Measurements from ENCODE around the gene MRPS24. TPM values are rescaled to one million over a fixed set of nuclear protein-coding genes. Genes with fewer than 3 reads are reported as not detected.
"Not testable (repeated sequence)": the region's sequence is repeated elsewhere in the genome, so short reads cannot be mapped to it uniquely, and the experiment has no call there.

MRPS24 gene
- total and polyA plus RNA-seq, 2 donors (not counting 3 experiments of a cell fraction or from before 2014, with no cell fraction given), result 105 to 279 TPM

DNA sequence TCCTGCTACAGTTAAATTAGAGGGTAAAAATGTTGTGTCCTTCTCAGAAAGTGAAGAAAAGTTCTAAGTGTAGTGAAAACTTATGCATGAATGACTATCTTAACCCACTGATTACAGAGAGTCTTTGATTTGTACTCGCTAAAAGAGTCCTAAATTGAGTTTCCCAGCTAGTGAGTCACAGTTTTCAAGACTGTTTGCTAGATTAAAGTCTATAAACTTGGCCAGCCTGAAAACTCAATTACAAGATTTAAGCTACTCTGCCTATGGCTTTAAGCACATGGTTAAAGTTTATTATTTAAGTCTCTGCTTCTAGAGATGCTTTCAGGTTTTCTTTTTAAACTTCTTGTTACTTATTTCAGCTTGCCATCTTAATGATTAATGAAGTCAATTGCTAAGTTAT, 44.4 kb downstream of the MRPS24 start:
- Histone ChIP-seq H3K4me1 (ENCODE audit: control insufficient read depth, extremely low read depth, insufficient read depth, low read length) (no peaks in the 10 kb centered on the region), H4K20me1 (replicated peaks; ENCODE audit: control insufficient read depth, extremely low read depth, insufficient read depth, low read length) (no peaks in the 10 kb centered on the region), H2AFZ (ENCODE audit: low read depth, low read length) (no peak overlapping the region), H3K9me1 (replicated peaks; ENCODE audit: control insufficient read depth, extremely low read depth, insufficient read depth, low read length) (no peaks in the 10 kb centered on the region), H3K4me3 (replicated peaks in 1 of 3; ENCODE audit: insufficient read depth in 1 of 3, low read depth in 1 of 3, low read length in 3 of 3) (no peak overlapping the region), H3K27ac (ENCODE audit: insufficient read depth, low read depth, low read length) (no peak overlapping the region), H3K9me3 (replicated peaks; ENCODE audit: control insufficient read depth, insufficient read depth, low read length) (no peaks in the 10 kb centered on the region), H3K9ac (replicated peaks; ENCODE audit: extremely low read depth, insufficient read depth, low read length) (no peak overlapping the region), H3K79me2 (ENCODE audit: control insufficient read depth, insufficient read depth, low read length) (no peaks in the 10 kb centered on the region), H3K4me2 (ENCODE audit: insufficient read depth, low read length) (no peak overlapping the region), H3K36me3 (ENCODE audit: control insufficient read depth in 2 of 2, extremely low read depth in 1 of 2, insufficient read depth in 2 of 2, low read length in 2 of 2) (no peaks in the 10 kb centered on the region), H3K27me3 (ENCODE audit: control insufficient read depth in 2 of 2, insufficient read depth in 2 of 2, low read length in 2 of 2) (peaks cover 22 to 31% of the 10 kb centered on the region in 2 experiments)
- DNase-seq (ENCODE audit: low read depth, low spot score) (no peak), FAIRE-seq (no peak)
- no TSS peak for BruUV-seq (replicated peaks)
- dilution Hi-C loops (cut with MboI; ENCODE audit: extremely low pct_ligation_motif_present, low sequenced_read_pairs) (no loop called here), intact Hi-C loops (cut with micrococcal nuclease) (no loop called here)
- CTCF ChIA-PET, result interaction anchor here (5.7 kb wide), 1 partner anchor 14 kb away, joined by 33 read pairs; no protein-coding TSS in a partner anchor
- TF ChIP-seq POLR2AphosphoS5 (IDR thresholded peaks at IDR 0.05; ENCODE audit: insufficient read depth, low read depth, low read length), result no peak
- TF ChIP-seq JUN (IDR thresholded peaks at IDR 0.05; ENCODE audit: borderline replicate concordance, insufficient read depth, insufficient read length, low read depth), result no peak
- TF ChIP-seq EZH2 (IDR thresholded peaks at IDR 0.05; ENCODE audit: borderline replicate concordance, low read depth, low read length, severe bottlenecking), result no peak
- no peak for TF ChIP-seq MAX (IDR thresholded peaks at IDR 0.05; ENCODE audit: insufficient read depth, insufficient read length)
- no peak for TF ChIP-seq FOS (IDR thresholded peaks at IDR 0.05; ENCODE audit: borderline replicate concordance, insufficient read depth, low read length)
- TF ChIP-seq MYC (IDR thresholded peaks at IDR 0.05; ENCODE audit: low read depth, low read length), result no peak
- TF ChIP-seq GATA2 (IDR thresholded peaks at IDR 0.05; ENCODE audit: insufficient read depth, insufficient read length, low read depth, low read length), result no peak
- TF ChIP-seq, protein P1, sequence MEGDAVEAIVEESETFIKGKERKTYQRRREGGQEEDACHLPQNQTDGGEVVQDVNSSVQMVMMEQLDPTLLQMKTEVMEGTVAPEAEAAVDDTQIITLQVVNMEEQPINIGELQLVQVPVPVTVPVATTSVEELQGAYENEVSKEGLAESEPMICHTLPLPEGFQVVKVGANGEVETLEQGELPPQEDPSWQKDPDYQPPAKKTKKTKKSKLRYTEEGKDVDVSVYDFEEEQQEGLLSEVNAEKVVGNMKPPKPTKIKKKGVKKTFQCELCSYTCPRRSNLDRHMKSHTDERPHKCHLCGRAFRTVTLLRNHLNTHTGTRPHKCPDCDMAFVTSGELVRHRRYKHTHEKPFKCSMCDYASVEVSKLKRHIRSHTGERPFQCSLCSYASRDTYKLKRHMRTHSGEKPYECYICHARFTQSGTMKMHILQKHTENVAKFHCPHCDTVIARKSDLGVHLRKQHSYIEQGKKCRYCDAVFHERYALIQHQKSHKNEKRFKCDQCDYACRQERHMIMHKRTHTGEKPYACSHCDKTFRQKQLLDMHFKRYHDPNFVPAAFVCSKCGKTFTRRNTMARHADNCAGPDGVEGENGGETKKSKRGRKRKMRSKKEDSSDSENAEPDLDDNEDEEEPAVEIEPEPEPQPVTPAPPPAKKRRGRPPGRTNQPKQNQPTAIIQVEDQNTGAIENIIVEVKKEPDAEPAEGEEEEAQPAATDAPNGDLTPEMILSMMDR (IDR thresholded peaks at IDR 0.05; ENCODE audit: extremely low read depth in 1 of 2, insufficient read depth in 1 of 2, low read depth in 1 of 2, low read length in 2 of 2), result no peak
- TF ChIP-seq POLR2A (IDR thresholded peaks at IDR 0.05; ENCODE audit: low read depth, low read length), result no peak
- POLR2A ChIA-PET, result no interaction called here

GRCh38 chr7:43824513-43824912, 44.8 kb downstream of the MRPS24 start:
- H3K27me3 ChIP-seq (ENCODE audit: control insufficient read depth in 2 of 2, insufficient read depth in 2 of 2, low read length in 2 of 2), result peaks cover 22 to 34% of the 10 kb centered on the region in 2 experiments
- H3K9ac ChIP-seq (replicated peaks; ENCODE audit: extremely low read depth, insufficient read depth, low read length); H4K20me1 ChIP-seq (replicated peaks; ENCODE audit: control insufficient read depth, extremely low read depth, insufficient read depth, low read length); H3K79me2 ChIP-seq (ENCODE audit: control insufficient read depth, insufficient read depth, low read length); H3K4me3 ChIP-seq (replicated peaks in 1 of 3; ENCODE audit: insufficient read depth in 1 of 3, low read depth in 1 of 3, low read length in 3 of 3); FAIRE-seq; dilution Hi-C loops (cut with MboI; ENCODE audit: extremely low pct_ligation_motif_present, low sequenced_read_pairs); H3K9me1 ChIP-seq (replicated peaks; ENCODE audit: control insufficient read depth, extremely low read depth, insufficient read depth, low read length); BruUV-seq (replicated peaks); DNase-seq (ENCODE audit: low read depth, low spot score); H3K4me2 ChIP-seq (ENCODE audit: insufficient read depth, low read length); H3K4me1 ChIP-seq (ENCODE audit: control insufficient read depth, extremely low read depth, insufficient read depth, low read length); POLR2A ChIA-PET; H2AFZ ChIP-seq (ENCODE audit: low read depth, low read length); H3K9me3 ChIP-seq (replicated peaks; ENCODE audit: control insufficient read depth, insufficient read depth, low read length); H3K36me3 ChIP-seq (ENCODE audit: control insufficient read depth in 2 of 2, extremely low read depth in 1 of 2, insufficient read depth in 2 of 2, low read length in 2 of 2); intact Hi-C loops (cut with micrococcal nuclease); H3K27ac ChIP-seq (ENCODE audit: insufficient read depth, low read depth, low read length): not testable (repeated sequence)
- CTCF ChIA-PET, result interaction anchor here (5.7 kb wide), 1 partner anchor 14 kb away, joined by 33 read pairs; no protein-coding TSS in a partner anchor
